Loucy (cell line): Measurements from ENCODE around the gene BICD1.
"Not testable (repeated sequence)": the region's sequence is repeated elsewhere in the genome, so short reads cannot be mapped to it uniquely, and the experiment has no call there.

Source experiments
- H2AFZ ChIP-seq: fragments of 200-600 bp; sonication (generic); 2 replicates; pipeline ENCODE4 v1.6.0; 2016; ENCODE audit warnings: antibody characterized with exemption, mild to moderate bottlenecking, low read length, moderate library complexity
- H3F3A ChIP-seq: fragments of 200-600 bp; 2 replicates; pipeline ENCODE4 v1.6.0; 2016; ENCODE audit warnings: antibody characterized with exemption, low read depth, mild to moderate bottlenecking
- H3K27me3 ChIP-seq: fragments of 200-600 bp; sonication (generic); 2 replicates; pipeline ENCODE4 v1.6.1; 2014; ENCODE audit warnings: low read length, mild to moderate bottlenecking; ENCODE audit not compliant: insufficient read depth, poor library complexity, severe bottlenecking
- H3K36me3 ChIP-seq: fragments of 200-600 bp; sonication (generic); 2 replicates; pipeline ENCODE4 v1.6.1; 2016; ENCODE audit warnings: low read length; ENCODE audit not compliant: insufficient read depth
- H3K4me1 ChIP-seq: fragments of 200-600 bp; sonication (generic); 2 replicates; pipeline ENCODE4 v1.5.1; 2014; ENCODE audit warnings: low read length, mild to moderate bottlenecking; ENCODE audit not compliant: insufficient read depth, poor library complexity, severe bottlenecking
- H3K4me2 ChIP-seq: fragments of 200-600 bp; sonication (generic); 2 replicates; pipeline ENCODE4 v1.6.0; 2014; ENCODE audit warnings: antibody characterized with exemption, low read length, low read depth, mild to moderate bottlenecking; ENCODE audit not compliant: poor library complexity, severe bottlenecking
- H3K4me3 ChIP-seq: fragments of 200-600 bp; sonication (generic); 2 replicates; pipeline ENCODE4 v1.5.1; 2014; ENCODE audit warnings: low read length, mild to moderate bottlenecking, mixed read lengths; ENCODE audit not compliant: poor library complexity, severe bottlenecking
- H3K79me2 ChIP-seq: fragments of 200-600 bp; sonication (generic); 2 replicates; pipeline ENCODE4 v1.6.1; 2014; ENCODE audit warnings: low read length; ENCODE audit not compliant: insufficient read depth
- H3K9ac ChIP-seq: fragments of 200-600 bp; sonication (generic); 2 replicates; pipeline ENCODE4 v1.6.0; 2014; ENCODE audit warnings: mild to moderate bottlenecking, low read depth, low read length, moderate library complexity; ENCODE audit not compliant: poor library complexity, severe bottlenecking
- H3K9me2 ChIP-seq: fragments of 200-600 bp; sonication (generic); replicated peaks from 2 replicates; pipeline ENCODE4 v1.6.1; 2016; ENCODE audit warnings: low read depth, low read length, mixed read lengths
- H3K9me3 ChIP-seq: fragments of 200-600 bp; sonication (generic); 2 replicates; pipeline ENCODE4 v1.6.1; 2014; ENCODE audit warnings: mild to moderate bottlenecking, antibody characterized with exemption, low read length, low read depth; ENCODE audit not compliant: insufficient read depth
- H4K20me1 ChIP-seq: fragments of 200-600 bp; sonication (generic); 2 replicates; pipeline ENCODE4 v1.6.0; 2014; ENCODE audit warnings: antibody characterized with exemption, low read length, mild to moderate bottlenecking; ENCODE audit not compliant: insufficient read depth, poor library complexity, severe bottlenecking
- EZH2phosphoT487 ChIP-seq: fragments of 200-600 bp; IDR thresholded peaks from 2 replicates; pipeline ENCODE4 v1.6.1; 2018; ENCODE audit warnings: antibody characterized with exemption, mild to moderate bottlenecking, moderate library complexity, borderline replicate concordance
- TF ChIP-seq, protein P1 (sequence below): fragments of 200-600 bp; sonication (generic); conservative IDR thresholded peaks from 2 replicates; pipeline ENCODE4 v1.5.1; 2014; ENCODE audit warnings: mild to moderate bottlenecking, antibody characterized with exemption, low read length

The BICD1 gene

DNA sequence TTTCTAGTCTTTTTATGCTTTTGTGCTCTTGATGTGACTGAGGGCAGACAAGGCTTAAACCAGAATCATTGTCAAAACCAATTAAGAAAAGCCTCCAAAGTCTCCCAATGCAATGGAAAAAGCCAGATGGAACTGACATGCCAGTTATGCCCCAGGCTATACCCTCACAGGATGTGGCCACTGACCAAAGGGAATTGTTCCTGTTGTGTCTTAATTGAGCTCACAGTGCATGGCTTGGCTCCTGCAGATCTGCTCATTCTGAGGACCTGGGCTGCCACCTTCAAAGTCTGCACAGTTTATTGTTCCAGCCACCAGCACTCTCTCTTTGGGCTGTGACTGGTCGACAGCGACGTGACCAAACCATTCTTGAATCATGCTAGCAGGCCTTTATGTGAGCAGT, 17.1 kb upstream of the BICD1 start:
- H3K9me2 ChIP-seq: no peaks in the 10 kb centered on the region
- H3K36me3 ChIP-seq: no peaks in the 10 kb centered on the region
- peak overlapping the region; percentile 76 for H2AFZ ChIP-seq
- peaks cover 19% of the 10 kb centered on the region for H3K4me1 ChIP-seq
- no peaks in the 10 kb centered on the region for H4K20me1 ChIP-seq
- H3K79me2 ChIP-seq: no peaks in the 10 kb centered on the region
- TF ChIP-seq, protein P1, sequence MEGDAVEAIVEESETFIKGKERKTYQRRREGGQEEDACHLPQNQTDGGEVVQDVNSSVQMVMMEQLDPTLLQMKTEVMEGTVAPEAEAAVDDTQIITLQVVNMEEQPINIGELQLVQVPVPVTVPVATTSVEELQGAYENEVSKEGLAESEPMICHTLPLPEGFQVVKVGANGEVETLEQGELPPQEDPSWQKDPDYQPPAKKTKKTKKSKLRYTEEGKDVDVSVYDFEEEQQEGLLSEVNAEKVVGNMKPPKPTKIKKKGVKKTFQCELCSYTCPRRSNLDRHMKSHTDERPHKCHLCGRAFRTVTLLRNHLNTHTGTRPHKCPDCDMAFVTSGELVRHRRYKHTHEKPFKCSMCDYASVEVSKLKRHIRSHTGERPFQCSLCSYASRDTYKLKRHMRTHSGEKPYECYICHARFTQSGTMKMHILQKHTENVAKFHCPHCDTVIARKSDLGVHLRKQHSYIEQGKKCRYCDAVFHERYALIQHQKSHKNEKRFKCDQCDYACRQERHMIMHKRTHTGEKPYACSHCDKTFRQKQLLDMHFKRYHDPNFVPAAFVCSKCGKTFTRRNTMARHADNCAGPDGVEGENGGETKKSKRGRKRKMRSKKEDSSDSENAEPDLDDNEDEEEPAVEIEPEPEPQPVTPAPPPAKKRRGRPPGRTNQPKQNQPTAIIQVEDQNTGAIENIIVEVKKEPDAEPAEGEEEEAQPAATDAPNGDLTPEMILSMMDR: no peak
- TF ChIP-seq EZH2phosphoT487: no peak
- no peak overlapping the region for H3K4me3 ChIP-seq
- H3K27me3 ChIP-seq: no peaks in the 10 kb centered on the region
- H3K9ac ChIP-seq: no peak overlapping the region
- no peaks in the 10 kb centered on the region for H3F3A ChIP-seq
- peak overlapping the region; percentile 7 for H3K4me2 ChIP-seq
- H3K9me3 ChIP-seq: no peaks in the 10 kb centered on the region

DNA sequence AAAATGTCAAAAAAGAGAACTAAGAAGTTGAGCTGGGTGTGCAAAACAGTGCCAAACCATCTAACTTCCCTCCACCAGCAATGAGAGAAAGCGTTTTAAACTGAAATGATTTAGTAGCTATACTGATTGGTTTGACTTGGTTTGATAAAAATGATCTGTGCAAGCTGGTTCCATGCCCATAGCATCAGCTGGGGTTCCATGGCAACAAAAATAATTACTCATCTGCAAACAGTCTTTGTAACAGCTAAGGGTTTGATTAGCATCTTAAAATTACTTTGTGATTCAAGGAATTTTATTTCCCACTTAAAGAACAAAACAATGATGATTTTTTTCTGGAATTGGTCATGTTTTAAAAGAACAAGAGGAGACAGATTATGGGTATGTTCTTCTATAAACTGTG, 15.0 kb upstream of the BICD1 start:
- Histone ChIP-seq H3F3A (no peaks in the 10 kb centered on the region), H2AFZ (no peak overlapping the region), H3K36me3 (no peaks in the 10 kb centered on the region), H3K79me2 (no peaks in the 10 kb centered on the region), H3K4me1 (peaks cover 19% of the 10 kb centered on the region), H4K20me1 (no peaks in the 10 kb centered on the region), H3K27me3 (no peaks in the 10 kb centered on the region), H3K9me2 (no peaks in the 10 kb centered on the region), H3K4me3 (no peak overlapping the region), H3K9me3 (no peaks in the 10 kb centered on the region), H3K9ac (no peak overlapping the region), H3K4me2 (no peak overlapping the region)
- TF ChIP-seq EZH2phosphoT487: no peak
- TF ChIP-seq, protein P1: no peak

DNA sequence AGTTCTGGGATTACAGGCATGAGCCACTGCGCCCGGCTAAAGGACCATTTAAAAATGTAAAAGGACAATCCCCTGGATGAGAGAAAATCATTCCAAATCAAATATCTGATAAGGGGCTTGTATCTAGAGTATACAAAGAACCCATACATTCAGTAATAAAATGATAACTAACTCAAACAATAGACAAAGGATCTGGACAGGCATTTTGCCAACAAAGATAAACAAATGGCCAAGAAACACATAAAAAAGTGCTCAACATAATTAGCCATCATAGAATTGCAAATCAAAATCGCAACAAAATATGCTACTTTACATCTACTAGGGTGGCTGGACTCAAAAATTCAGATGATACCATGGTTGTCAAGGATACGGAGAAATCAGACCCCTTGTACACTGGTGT, 8.5 kb upstream of the BICD1 start:
- H3F3A ChIP-seq: no peaks in the 10 kb centered on the region
- H3K4me1 ChIP-seq: no peaks in the 10 kb centered on the region
- H3K4me3 ChIP-seq: no peak overlapping the region
- H3K27me3 ChIP-seq: no peaks in the 10 kb centered on the region
- H3K9me2 ChIP-seq: no peaks in the 10 kb centered on the region
- H3K79me2 ChIP-seq: no peaks in the 10 kb centered on the region
- H3K4me2 ChIP-seq: no peak overlapping the region
- TF ChIP-seq, protein P1: no peak
- no peak for TF ChIP-seq EZH2phosphoT487
- H4K20me1 ChIP-seq: no peaks in the 10 kb centered on the region
- no peak overlapping the region for H3K9ac ChIP-seq
- no peaks in the 10 kb centered on the region for H3K9me3 ChIP-seq
- no peaks in the 10 kb centered on the region for H3K36me3 ChIP-seq
- H2AFZ ChIP-seq: no peak overlapping the region

DNA sequence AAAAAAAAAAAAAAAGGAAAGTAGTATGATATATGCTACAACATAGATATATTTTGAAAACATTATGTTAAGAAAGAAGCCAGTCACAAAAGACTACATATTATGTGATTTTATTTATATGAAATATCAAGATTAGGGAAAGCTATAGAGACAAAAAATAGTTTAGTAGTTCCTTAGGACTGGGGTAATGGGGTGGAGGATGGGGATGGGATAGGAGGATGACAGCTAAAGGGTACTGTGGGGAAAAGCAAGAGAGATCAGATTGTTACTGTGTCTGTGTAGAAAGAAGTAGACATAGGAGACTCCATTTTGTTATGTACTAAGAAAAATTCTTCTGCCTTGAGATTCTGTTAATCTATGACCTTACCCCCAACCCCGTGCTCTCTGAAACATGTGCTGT, 7.4 kb upstream of the BICD1 start:
- H3K9ac ChIP-seq, H3K27me3 ChIP-seq, H3K36me3 ChIP-seq, H2AFZ ChIP-seq, H3K79me2 ChIP-seq, H4K20me1 ChIP-seq, H3K9me2 ChIP-seq, H3K4me1 ChIP-seq, H3K4me2 ChIP-seq, H3F3A ChIP-seq, H3K9me3 ChIP-seq, H3K4me3 ChIP-seq: not testable (repeated sequence)
